ENCODE data around the gene TXNRD3. TPM values are rescaled to one million over a fixed set of nuclear protein-coding genes. Genes with fewer than 3 reads are reported as not detected.

Gene TXNRD3
- total RNA-seq, 1 experiment from 2014 or later = 11.1 TPM

GRCh38 chr3:126685021-126685420, 30.1 kb upstream of the TXNRD3 start:
- Mint-ChIP-seq H3K36me3 (ENCODE audit: insufficient read depth, unreplicated experiment) (no peaks in the 10 kb centered on the region), H3K27me3 (ENCODE audit: insufficient read depth, unreplicated experiment) (peaks cover 3% of the 10 kb centered on the region)

DNA sequence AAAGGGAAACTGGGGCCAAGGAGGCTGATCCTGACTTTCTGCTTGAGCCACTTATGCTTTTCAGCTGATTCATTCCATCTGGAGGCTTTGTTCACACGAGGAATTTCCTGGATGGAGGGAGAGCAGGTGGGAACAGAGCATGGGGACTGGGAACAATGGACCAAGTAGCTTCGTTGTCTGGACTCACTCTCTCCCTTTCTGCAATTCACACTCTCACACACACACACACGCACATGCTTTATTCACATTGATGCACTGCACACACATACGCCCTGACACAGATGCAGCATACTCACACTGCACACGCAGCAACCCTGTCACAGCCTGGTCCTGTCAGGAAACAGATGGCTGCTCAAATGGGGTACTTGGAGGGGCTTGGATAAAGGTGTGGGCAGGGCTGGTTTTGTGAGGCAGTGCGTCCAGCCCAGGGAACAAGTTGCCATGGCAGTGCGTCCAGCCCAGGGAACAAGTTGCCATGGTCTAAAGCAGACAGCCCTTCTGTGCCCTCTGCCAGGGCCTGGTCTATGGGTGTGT, 29.4 kb upstream of the TXNRD3 start:
- CTCF ChIA-PET = no interaction called here
- H3K4me3 Mint-ChIP-seq (ENCODE audit: unreplicated experiment) = no peak overlapping the region

More at GRCh38 chr3:126685021-126685420, 30.1 kb upstream of the TXNRD3 start:
- no TSS peak for BruUV-seq (replicated peaks)
- H3K4me3 Mint-ChIP-seq (ENCODE audit: unreplicated experiment) = no peak overlapping the region
- no peaks in the 10 kb centered on the region for H3K4me1 ChIP-seq
- ChIA-PET CTCF (no interaction called here), POLR2A (no interaction called here)
- H3K9me3 Mint-ChIP-seq (ENCODE audit: unreplicated experiment) = no peaks in the 10 kb centered on the region
- no peaks in the 10 kb centered on the region for H3K27me3 ChIP-seq (replicated peaks; ENCODE audit: control insufficient read depth, insufficient read depth, low read length)
- H3K27ac Mint-ChIP-seq (ENCODE audit: unreplicated experiment) = no peak overlapping the region
- DNase-seq = no peak
- no peaks in the 10 kb centered on the region; the same call in 1 of the 2 replicates for H3K9me3 ChIP-seq
- H3K4me1 Mint-ChIP-seq (ENCODE audit: low read depth, unreplicated experiment) = no peaks in the 10 kb centered on the region
- TF ChIP-seq CTCF (IDR thresholded peaks at IDR 0.05; ENCODE audit: insufficient read depth in 1 of 2, low read depth in 1 of 2, low read length in 1 of 2, severe bottlenecking in 1 of 2, unreplicated experiment in 1 of 2) = no peak
- H3K36me3 ChIP-seq (ENCODE audit: control insufficient read depth, insufficient read depth, low read length) = no peaks in the 10 kb centered on the region
- no peak overlapping the region for H3K4me3 ChIP-seq (ENCODE audit: low read depth, low read length)
- intact Hi-C loops (cut with micrococcal nuclease; ENCODE audit: unreplicated experiment) = no loop called here

DNA sequence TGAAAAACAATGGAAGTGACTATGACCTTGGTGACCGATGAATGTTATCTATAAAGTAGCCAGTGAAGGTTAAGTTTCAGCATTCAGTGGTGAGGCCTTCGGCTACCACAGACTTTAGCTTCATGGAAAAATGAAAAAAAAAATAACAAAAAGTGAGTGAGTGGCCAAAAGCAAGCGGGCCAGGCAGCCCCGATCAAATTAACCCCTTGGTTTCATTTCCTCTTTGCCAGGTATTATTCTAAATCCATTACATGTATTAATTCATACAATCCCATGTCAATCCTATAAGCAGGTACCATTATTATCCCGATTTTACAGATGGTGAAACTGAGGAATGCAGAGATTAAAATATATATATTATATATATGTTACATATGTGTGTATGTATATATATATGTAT, 28.1 kb upstream of the TXNRD3 start:
- Mint-ChIP-seq H3K27me3 (ENCODE audit: insufficient read depth, unreplicated experiment) (no peaks in the 10 kb centered on the region), H3K9me3 (ENCODE audit: unreplicated experiment) (no peaks in the 10 kb centered on the region), H3K27ac (ENCODE audit: unreplicated experiment) (no peak overlapping the region), H3K4me3 (ENCODE audit: unreplicated experiment) (no peak overlapping the region), H3K4me1 (ENCODE audit: low read depth, unreplicated experiment) (peaks cover 7% of the 10 kb centered on the region), H3K36me3 (ENCODE audit: insufficient read depth, unreplicated experiment) (no peaks in the 10 kb centered on the region)
- Histone ChIP-seq H3K36me3 (ENCODE audit: control insufficient read depth, insufficient read depth, low read length) (no peaks in the 10 kb centered on the region), H3K9me3 (no peaks in the 10 kb centered on the region), H3K4me3 (ENCODE audit: low read depth, low read length) (no peak overlapping the region), H3K27me3 (replicated peaks; ENCODE audit: control insufficient read depth, insufficient read depth, low read length) (no peaks in the 10 kb centered on the region; the same call in 1 of the 2 replicates), H3K4me1 (peaks cover 6% of the 10 kb centered on the region; the same call in 1 of the 2 replicates)
- POLR2A ChIA-PET = no interaction called here
- TF ChIP-seq CTCF (IDR thresholded peaks at IDR 0.05; ENCODE audit: insufficient read depth in 1 of 2, low read depth in 1 of 2, low read length in 1 of 2, severe bottlenecking in 1 of 2, unreplicated experiment in 1 of 2) = no peak
- intact Hi-C loops (cut with micrococcal nuclease; ENCODE audit: unreplicated experiment) = no loop called here
- BruUV-seq (replicated peaks) = no TSS peak
- CTCF ChIA-PET = interaction anchor here (0.6 kb wide), 1 partner anchor 807 kb away, joined by 3 read pairs; no protein-coding TSS in a partner anchor
- no peak for DNase-seq

More for the DNA sequence above, 29.4 kb upstream of the TXNRD3 start:
- H3K36me3 ChIP-seq (ENCODE audit: control insufficient read depth, insufficient read depth, low read length) = no peaks in the 10 kb centered on the region
- H3K4me3 ChIP-seq (ENCODE audit: low read depth, low read length) = no peak overlapping the region
- Mint-ChIP-seq H3K27me3 (ENCODE audit: insufficient read depth, unreplicated experiment) (peaks cover 3% of the 10 kb centered on the region), H3K9me3 (ENCODE audit: unreplicated experiment) (no peaks in the 10 kb centered on the region), H3K4me1 (ENCODE audit: low read depth, unreplicated experiment) (peaks cover 3% of the 10 kb centered on the region), H3K27ac (ENCODE audit: unreplicated experiment) (no peak overlapping the region), H3K36me3 (ENCODE audit: insufficient read depth, unreplicated experiment) (no peaks in the 10 kb centered on the region)
- no TSS peak for BruUV-seq (replicated peaks)
- H3K9me3 ChIP-seq = no peaks in the 10 kb centered on the region; the same call in 1 of the 2 replicates
- intact Hi-C loops (cut with micrococcal nuclease; ENCODE audit: unreplicated experiment) = no loop called here
- DNase-seq = no peak
- no peaks in the 10 kb centered on the region; the same call in 1 of the 2 replicates for H3K4me1 ChIP-seq
- no peaks in the 10 kb centered on the region for H3K27me3 ChIP-seq (replicated peaks; ENCODE audit: control insufficient read depth, insufficient read depth, low read length)
- TF ChIP-seq CTCF (IDR thresholded peaks at IDR 0.05; ENCODE audit: insufficient read depth in 1 of 2, low read depth in 1 of 2, low read length in 1 of 2, severe bottlenecking in 1 of 2, unreplicated experiment in 1 of 2) = no peak
- POLR2A ChIA-PET = no interaction called here

Data from Caco-2 (cell line).